MM.1S (cell line): Measurements from ENCODE around the gene UBTD1.

Experiments
- EZH2 ChIP-seq: fragments of 300-600 bp; sonication (generic); optimal IDR thresholded peaks from 2 replicates; pipeline ENCODE3; 2017; ENCODE audit warnings: low read depth, mild to moderate bottlenecking, antibody characterized with exemption, low read length, mixed read lengths
- EZH2phosphoT487 ChIP-seq: fragments of 300-600 bp; sonication (generic); IDR thresholded peaks from 2 replicates; pipeline ENCODE4 v1.6.1; 2018; ENCODE audit warnings: antibody characterized with exemption, low read length
- TF ChIP-seq, protein P1 (sequence below): fragments of 300-600 bp; sonication (generic); IDR thresholded peaks from 2 replicates; pipeline ENCODE4 v1.5.1; 2016; ENCODE audit warnings: antibody characterized with exemption, low read length, mixed read lengths

- TF ChIP-seq, protein P1, sequence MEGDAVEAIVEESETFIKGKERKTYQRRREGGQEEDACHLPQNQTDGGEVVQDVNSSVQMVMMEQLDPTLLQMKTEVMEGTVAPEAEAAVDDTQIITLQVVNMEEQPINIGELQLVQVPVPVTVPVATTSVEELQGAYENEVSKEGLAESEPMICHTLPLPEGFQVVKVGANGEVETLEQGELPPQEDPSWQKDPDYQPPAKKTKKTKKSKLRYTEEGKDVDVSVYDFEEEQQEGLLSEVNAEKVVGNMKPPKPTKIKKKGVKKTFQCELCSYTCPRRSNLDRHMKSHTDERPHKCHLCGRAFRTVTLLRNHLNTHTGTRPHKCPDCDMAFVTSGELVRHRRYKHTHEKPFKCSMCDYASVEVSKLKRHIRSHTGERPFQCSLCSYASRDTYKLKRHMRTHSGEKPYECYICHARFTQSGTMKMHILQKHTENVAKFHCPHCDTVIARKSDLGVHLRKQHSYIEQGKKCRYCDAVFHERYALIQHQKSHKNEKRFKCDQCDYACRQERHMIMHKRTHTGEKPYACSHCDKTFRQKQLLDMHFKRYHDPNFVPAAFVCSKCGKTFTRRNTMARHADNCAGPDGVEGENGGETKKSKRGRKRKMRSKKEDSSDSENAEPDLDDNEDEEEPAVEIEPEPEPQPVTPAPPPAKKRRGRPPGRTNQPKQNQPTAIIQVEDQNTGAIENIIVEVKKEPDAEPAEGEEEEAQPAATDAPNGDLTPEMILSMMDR = no peak
- TF ChIP-seq EZH2phosphoT487 (no peak), EZH2 (no peak)
Measured at GRCh38 chr10:97510686-97511085, 12.0 kb downstream of the UBTD1 start.
